ENCODE data around the gene NTRK3. TPM values are rescaled to one million over a fixed set of nuclear protein-coding genes. Genes with fewer than 3 reads are reported as not detected.

Gene NTRK3
- total RNA-seq, 6 experiments from 2014 or later = 0.02 TPM; not detected in 5

- Mint-ChIP-seq H3K9me3 (peaks cover 15% of the 10 kb centered on the region), H3K27me3 (ENCODE audit: insufficient read depth) (no peaks in the 10 kb centered on the region; the same call in 1 of the 2 replicates), H3K4me3 (no peak overlapping the region), H3K27ac (no peak overlapping the region), H3K36me3 (ENCODE audit: low read depth) (no peaks in the 10 kb centered on the region), H3K4me1 (ENCODE audit: low read depth) (peaks cover 21% of the 10 kb centered on the region)
- no peak for DNase-seq
- no peak for TF ChIP-seq CTCF (IDR thresholded peaks at IDR 0.05)
Measured at GRCh38 chr15:88028024-88028423, 228.5 kb downstream of the NTRK3 start.

- Mint-ChIP-seq H3K27me3 (ENCODE audit: insufficient read depth) (no peaks in the 10 kb centered on the region), H3K9me3 (peaks cover 15% of the 10 kb centered on the region), H3K4me3 (no peak overlapping the region), H3K27ac (no peak overlapping the region), H3K4me1 (ENCODE audit: low read depth) (peaks cover 18% of the 10 kb centered on the region), H3K36me3 (ENCODE audit: low read depth) (no peaks in the 10 kb centered on the region)
- no peak for TF ChIP-seq CTCF (IDR thresholded peaks at IDR 0.05)
- no peak for DNase-seq
Measured at GRCh38 chr15:88023914-88024313, 232.6 kb downstream of the NTRK3 start.

GRCh38 chr15:88022716-88023115, 233.8 kb downstream of the NTRK3 start:
- peaks cover 20% of the 10 kb centered on the region for H3K4me1 Mint-ChIP-seq (ENCODE audit: low read depth)
- peaks cover 7% of the 10 kb centered on the region; the same call in 1 of the 2 replicates for H3K9me3 Mint-ChIP-seq
- H3K36me3 Mint-ChIP-seq (ENCODE audit: low read depth) = no peaks in the 10 kb centered on the region
- DNase-seq = no peak
- no peak overlapping the region for H3K27ac Mint-ChIP-seq
- H3K4me3 Mint-ChIP-seq = no peak overlapping the region
- TF ChIP-seq CTCF (IDR thresholded peaks at IDR 0.05) = no peak
- H3K27me3 Mint-ChIP-seq (ENCODE audit: insufficient read depth) = no peaks in the 10 kb centered on the region

- Mint-ChIP-seq H3K27me3 (ENCODE audit: insufficient read depth) (no peaks in the 10 kb centered on the region; the same call in 1 of the 2 replicates), H3K27ac (no peak overlapping the region), H3K4me1 (ENCODE audit: low read depth) (peaks cover 17% of the 10 kb centered on the region), H3K36me3 (ENCODE audit: low read depth) (no peaks in the 10 kb centered on the region), H3K9me3 (peaks cover 4% of the 10 kb centered on the region; the same call in 1 of the 2 replicates), H3K4me3 (no peak overlapping the region)
- DNase-seq = no peak
- no peak for TF ChIP-seq CTCF (IDR thresholded peaks at IDR 0.05)
Measured at GRCh38 chr15:88021601-88022000, 234.9 kb downstream of the NTRK3 start.

- Mint-ChIP-seq H3K4me3 (no peak overlapping the region), H3K27ac (no peak overlapping the region), H3K4me1 (ENCODE audit: low read depth) (peaks cover 17% of the 10 kb centered on the region), H3K9me3 (peaks cover 4% of the 10 kb centered on the region; the same call in 1 of the 2 replicates), H3K27me3 (ENCODE audit: insufficient read depth) (no peaks in the 10 kb centered on the region; the same call in 1 of the 2 replicates), H3K36me3 (ENCODE audit: low read depth) (no peaks in the 10 kb centered on the region)
- DNase-seq = no peak
- TF ChIP-seq CTCF (IDR thresholded peaks at IDR 0.05) = no peak
Measured at GRCh38 chr15:88020806-88021205, 235.7 kb downstream of the NTRK3 start.

- H3K27me3 Mint-ChIP-seq (ENCODE audit: insufficient read depth) = no peaks in the 10 kb centered on the region; the same call in 1 of the 2 replicates
- H3K4me1 Mint-ChIP-seq (ENCODE audit: low read depth) = peaks cover 17% of the 10 kb centered on the region
- no peaks in the 10 kb centered on the region for H3K9me3 Mint-ChIP-seq
- no peaks in the 10 kb centered on the region for H3K36me3 Mint-ChIP-seq (ENCODE audit: low read depth)
- DNase-seq = no peak
- no peak for TF ChIP-seq CTCF (IDR thresholded peaks at IDR 0.05)
- no peak overlapping the region for H3K27ac Mint-ChIP-seq
- H3K4me3 Mint-ChIP-seq = no peak overlapping the region
Measured at GRCh38 chr15:88019656-88020055, 236.9 kb downstream of the NTRK3 start.

Data from HFFc6 (cell line).